GM19324 (cell line): ENCODE data around the gene TLE4.

Source experiments
- ATAC-seq: cut with Tn5 transposase; IDR thresholded peaks from one replicate; pipeline ENCODE4 v1.9.1; 2021; ENCODE audit warnings: mild to moderate bottlenecking, moderate library complexity; ENCODE audit not compliant: unreplicated experiment, low FRiP score

The TLE4 gene

DNA sequence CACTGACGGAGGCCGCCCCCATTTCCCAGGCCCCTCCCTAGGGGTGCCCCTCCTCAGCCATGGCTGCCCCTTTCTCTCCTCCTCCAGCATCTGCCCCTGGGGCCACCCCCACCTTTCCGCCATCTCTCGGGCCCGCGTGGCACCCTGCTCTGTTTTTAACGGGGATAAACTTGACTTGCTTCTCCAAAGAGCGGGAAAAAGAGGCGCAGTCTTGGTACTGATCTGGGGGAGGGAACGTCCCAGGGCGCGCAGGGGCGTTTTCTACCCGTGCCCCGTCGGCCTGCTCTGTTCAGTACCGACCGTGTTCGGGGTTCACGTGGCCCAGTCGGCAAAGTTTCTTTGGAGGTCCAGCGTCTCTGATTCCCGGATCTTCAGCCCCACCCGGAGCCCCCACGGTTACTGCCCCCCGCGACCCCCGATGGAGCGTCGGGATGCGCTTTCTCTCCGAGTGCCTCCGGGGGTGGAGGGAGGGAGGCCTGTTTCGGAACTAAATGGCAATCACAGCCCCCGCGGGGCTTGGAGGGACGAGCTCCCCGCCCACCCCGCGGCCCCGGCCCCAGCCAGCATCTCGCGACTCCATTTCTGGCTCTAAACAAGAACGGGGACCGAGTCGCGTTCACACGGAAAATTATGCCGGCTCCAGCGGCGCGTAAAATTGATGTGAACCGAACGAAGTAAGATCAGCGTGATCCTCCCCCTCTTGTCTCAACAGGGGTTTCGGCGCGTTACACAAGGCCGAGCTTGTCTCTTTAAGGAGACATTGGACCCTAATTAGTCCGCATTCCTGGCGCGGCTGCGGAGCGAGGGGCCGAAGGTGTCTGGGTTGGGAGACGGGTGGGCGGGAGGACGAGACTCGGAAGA lies 1.1 kb upstream of the TLE4 start:
- no peak for ATAC-seq

DNA sequence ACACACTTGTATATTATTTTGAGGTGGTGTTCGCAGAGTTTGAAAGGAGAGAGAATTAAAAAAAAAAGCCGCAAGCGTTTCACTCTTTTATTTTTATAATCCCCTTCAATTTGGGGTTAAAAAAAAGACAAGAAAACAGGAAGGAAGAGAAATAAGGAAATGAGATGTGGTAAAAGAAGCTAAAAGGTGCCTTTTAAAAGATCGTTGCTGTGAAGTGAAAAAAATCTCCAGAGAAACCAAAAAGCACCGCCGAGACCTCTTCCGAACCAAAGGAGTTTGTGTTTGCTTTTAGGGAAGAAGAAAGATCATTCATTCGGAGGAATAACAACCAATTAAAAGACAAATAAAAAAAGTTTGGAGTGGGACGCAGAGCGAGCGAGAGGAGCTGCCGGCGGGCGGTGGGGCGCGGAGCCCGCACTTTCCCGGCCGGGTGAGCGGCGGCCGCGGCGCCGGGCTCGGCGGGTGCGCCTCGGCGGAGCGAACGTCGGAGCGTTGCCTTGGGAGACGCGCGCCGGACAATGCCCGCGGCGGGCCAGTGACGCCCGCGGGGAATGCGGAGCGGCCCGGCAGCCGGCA lies 355 bp downstream of the TLE4 start:
- no peak for ATAC-seq

DNA sequence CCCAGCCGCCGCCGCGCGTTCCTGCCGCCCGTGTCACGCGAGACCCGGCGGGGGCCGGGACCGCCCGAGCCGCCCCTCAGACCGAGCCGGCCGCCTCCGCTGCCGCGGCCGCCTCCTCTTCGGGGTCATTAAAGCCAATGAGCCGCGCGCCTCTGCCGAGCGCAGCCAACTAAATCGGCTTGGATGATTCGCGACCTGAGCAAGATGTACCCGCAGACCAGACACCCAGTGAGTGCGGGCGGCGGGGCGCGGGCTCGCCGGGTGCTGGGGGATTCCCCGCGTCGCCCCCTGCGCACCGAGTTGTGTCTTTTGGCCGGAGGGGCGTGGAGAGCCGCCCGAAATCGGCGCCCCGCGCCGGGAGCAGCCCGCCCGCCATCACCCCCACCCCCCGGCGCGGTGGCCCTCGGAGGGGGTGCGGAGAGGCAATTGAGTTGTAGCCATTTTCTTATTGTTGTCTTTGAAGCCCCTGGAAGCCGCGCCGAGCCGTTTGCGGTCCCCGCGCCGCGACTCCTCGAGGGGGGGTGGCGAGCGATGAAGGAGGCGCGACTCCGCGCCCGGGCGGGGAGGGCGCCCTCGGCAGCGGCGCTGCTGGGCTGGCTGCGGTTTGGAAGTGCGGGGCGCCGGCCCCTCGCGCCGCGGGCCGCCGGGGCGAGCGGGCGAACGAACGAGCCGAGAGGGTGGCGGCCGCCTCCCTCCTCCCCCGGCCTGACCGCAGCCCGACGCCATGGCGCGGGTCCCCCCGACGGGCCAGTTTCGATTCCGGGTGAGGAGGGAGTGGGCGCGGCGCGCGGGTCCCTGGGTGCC lies 1.0 kb downstream of the TLE4 start:
- no peak for ATAC-seq

DNA sequence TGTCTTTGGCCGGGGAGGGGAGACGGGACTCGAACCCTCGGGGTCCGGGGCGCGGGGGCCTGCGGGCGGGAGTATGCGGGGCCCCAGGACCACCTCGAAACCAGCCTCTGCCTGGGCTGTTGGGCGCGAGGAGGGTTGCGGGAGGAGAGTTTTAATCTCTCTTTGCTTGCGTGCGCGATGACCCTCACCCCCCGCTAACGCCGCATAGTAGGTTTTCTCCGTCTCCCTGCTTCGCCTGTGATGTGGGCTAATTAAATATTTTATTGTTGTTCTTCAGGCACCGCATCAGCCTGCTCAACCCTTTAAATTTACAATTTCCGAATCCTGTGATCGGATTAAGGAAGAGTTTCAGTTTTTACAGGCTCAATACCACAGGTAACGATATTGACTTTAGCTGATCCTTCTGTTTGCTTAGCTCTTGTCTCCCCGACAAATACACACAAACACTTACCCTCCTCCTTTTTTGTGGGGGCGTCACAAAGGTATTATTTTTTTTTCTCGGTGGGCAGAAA lies 1.7 kb downstream of the TLE4 start:
- ATAC-seq: no peak

DNA sequence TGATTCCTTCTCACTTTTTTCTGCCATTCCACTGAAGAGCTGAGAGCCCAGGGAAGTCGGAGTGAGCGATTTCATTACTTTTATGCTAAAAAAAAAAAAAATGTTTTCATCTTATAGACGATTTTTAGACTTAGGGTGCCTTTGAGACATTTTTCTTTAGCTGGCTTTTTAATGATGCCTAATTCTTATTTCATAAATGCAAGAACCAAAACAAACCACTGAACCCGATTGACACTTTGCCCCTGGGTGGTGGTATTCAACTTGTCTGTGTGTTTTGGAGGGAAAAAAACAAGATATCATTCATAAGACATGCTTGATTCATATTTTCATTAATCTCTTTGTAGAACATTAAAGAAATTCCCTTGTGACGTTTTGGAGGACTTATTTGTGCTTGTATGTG lies 2.4 kb downstream of the TLE4 start:
- ATAC-seq: no peak

DNA sequence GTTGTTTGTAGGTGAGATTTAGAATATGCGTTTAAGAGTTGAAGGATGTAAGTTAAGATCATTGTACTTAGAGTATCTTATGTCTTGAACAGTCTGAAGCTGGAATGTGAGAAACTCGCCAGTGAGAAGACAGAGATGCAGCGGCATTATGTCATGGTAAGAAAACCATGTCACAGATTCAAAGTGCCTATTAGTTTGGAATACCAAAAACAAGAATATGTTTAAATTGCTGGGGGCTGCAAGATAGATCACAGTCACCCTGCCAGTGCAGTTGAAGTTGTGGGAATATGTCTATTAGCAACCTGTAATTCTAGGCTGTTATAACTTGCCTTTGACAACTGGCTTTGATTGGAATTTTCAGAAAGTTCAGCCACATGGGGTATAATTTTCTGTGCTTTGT lies 3.0 kb downstream of the TLE4 start:
- ATAC-seq: no peak

DNA sequence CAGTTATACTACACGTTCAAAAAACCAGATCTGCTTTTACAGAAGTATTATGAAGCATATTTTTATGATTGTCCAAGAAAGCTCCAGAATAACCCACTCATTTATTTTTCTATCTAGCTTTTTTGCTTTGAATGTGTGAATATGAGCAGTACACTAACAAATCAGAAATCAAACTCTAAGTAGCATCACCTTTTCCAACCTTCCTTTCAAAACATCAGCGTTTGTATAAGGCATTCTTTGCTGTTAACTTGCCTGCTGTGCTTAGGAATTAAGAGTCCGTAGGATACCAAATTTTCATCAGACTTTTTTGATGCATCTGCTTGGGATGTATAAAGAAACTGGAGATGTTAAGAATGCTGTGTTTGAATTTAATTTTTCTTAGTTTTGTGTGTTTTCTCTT lies 3.8 kb downstream of the TLE4 start:
- ATAC-seq: no peak

DNA sequence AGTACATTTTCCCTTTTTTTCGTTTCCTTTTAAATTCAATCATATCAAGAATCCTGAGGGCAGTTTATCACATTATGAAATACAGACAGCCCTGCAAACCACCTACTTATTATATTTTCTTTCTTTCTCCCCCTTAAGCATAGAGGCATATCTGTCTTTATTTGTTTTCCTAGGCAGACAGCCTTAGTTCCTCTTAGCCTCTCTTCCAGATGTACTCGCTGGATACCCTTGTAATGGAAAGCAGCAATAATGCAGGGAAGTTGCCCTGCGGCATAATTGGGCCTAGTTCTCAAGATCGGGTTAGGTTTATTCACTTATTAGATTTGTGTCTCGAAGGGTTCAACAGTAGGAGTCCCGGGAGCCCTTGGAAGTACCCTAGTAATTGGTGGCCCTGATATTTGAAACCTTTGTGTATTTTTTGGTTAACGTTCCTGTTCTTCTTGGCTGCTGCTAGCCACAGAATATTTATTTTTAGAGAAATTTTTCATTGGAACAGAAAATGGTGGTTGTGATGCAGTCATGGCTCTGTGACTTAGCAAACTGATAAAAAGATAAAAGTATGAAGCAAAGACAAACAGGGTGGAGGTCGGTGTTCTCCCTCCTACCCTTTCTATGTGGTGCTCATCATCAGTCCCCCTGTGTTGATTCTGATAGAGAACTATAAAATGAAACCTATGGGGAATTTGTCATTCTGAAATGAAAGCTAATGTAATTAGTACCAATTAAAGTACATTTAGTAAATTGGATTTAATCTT lies 6.4 kb downstream of the TLE4 start:
- ATAC-seq: no peak

DNA sequence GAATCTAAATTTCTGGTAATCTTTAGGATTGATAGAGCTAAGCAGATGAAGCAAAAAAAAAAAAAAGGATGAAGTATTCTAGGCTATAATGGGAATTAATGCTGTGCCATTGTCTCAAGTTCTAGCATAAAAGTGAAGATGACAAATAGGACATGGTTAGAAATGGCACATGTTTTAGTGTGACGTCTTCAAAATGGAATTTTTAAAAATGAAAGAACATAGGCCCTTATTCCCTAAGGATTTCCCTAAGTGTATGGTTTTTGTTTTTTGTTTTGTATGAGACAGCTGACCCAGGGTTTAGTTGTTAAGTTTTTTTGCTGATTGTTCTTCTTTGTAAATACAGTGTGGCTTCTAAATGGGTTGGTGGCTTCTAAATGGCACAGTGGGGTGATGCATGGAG lies 7.1 kb downstream of the TLE4 start:
- no peak for ATAC-seq

DNA sequence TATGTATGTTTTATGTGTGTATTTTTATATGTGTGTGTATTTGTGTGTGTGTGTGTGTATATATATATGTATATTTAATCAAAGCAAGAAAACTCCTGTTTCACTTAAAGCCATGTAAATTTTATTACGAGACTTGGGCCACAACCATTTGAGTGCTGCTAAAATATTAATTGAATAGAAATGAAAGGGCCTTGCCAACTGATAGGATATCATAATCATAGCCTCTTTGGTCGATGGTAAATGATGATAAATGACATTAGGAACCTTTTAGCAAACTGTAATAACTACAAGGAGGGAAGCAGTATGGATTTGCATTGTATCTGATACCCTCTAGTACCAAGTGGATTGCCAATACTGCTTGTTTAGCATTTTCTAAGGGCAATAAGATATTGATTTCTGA lies 7.9 kb downstream of the TLE4 start:
- no peak for ATAC-seq

DNA sequence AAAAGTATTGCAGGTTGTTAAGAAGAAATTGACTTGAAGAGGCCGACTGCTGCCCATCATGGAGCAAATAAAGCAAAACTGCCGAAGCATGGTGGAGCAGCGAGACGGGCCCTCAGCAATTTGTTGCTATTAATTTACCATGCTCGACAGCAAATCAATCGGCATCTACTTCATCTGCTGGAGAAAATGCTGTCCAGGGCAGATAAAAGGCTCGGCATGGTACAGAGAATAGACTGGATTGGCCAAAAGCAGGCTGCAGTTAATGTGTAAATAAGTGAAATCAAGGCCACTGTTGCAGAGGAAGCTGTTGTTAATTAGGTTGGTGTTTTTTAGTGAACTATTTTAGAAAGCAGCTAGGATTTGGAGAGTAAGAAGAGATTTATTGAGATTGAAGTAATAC lies 8.3 kb downstream of the TLE4 start:
- ATAC-seq: no peak

DNA sequence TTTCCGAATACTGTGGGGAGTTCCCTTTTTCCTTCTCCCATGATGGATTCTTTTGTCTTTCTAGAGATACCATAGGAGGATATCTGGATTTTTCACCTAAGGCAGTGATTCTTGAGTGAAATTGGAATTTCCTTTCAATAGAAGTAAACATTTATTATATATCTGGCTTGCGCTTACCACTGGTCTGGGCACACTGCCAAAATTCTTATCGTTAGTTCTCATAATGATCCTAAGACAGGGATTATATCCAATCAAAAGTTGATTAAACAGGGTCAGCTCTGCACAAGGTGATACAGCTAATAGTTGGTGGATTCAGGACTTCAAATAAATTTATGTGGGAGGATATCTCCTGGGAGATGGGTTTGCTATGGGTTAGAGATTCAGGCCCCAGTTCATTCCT lies 9.6 kb downstream of the TLE4 start:
- ATAC-seq: no peak

DNA sequence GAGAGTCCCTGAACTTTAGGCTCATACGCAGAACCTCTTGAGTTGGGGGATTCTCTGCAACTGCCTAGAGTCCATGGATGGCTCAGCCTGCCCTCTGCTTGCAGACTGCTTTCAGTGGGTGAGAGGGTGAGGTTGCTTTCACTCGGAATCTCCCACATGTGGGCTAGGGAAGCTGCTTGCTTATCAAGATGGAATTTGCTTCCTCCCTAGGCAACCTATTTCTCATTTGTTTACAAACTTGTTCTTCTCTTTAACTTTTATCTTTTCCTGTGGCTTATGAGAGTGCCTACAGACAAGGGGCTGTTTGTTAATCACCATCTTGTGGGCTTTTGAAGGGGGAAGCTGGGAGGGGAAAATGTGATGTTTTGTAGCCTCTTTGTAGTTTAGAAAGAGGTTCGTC lies 10.0 kb downstream of the TLE4 start:
- no peak for ATAC-seq

DNA sequence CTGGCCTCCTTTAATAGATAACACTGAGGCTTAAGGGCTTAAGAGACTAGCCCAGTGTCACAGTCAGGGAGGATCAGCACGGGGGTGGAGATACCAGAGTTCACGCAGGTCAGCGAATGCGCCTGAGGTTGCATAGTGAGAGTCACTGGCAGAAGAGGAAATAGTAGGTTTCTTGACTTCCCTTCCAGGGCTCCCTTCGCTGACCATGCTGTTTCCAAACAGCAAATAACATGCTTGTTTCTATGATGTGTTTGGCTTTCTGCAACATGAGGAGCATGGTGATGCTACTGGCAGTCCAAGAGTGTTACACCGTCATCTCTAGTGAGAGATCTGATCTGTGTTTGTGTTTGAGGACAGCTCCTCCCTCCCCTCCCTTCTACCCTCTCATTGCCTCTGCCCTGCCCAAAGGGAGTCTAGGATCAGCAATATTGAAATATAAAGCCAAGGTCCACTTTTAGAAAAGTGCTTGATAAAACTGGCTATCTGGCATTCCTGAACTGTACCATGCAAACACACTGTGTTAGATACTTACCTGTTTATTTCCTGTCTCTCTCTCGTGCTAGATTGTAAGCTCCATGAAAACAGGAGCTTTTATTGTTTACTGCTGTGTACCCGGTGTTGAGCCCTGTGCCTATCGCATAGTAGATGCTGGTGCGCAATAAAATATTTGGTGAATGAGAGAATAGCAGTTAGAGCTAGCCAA lies 12.3 kb downstream of the TLE4 start:
- ATAC-seq: no peak

DNA sequence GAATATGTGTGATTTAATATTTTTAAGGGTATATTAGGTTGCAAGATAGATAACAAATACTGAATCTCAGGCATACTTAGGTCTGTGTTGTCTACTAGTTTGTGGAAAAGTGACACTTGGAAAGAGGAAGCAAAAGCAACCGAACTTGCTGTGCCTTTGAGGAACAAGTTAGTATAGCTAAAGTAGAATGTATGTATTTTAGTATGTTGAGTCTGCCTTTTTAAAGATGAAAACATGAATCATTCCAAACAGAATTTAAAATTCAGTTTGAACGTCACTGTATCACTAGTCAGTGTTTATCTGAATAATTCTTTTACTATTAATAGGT lies 12.9 kb downstream of the TLE4 start:
- ATAC-seq: no peak

DNA sequence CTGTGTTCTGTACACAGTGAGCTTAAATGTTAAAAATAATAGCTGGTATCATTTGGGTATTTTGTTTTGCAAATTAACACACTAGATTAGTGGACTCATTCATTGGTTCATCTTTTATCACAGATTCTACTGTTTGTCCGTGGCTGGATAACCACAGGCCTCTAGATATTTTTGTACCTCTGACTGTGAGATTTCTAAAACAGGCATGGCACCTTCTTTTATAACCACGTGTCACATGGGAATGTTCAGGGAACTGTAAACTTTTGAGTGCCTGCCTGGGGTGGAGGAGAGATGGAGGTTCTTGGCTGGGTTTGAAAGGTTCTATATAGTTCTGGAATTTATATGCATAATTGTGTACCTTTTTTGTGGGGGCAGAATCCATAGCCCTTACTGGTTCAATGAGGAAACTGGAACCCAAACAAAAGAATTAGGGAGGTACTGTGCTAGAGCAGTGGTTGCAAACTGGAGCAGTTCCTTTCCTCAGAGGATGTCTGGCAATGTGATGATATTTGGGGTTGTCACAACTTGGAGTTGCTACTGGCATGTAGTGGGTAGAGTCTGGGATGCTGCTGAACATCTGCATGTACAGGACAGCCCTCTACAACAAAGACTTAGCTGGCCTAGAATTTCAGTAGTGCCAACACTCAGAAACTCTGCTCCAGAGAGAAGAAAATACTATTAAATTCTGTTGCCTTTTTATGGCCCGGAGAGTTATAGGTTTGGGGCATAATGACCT lies 16.9 kb downstream of the TLE4 start:
- ATAC-seq: no peak

DNA sequence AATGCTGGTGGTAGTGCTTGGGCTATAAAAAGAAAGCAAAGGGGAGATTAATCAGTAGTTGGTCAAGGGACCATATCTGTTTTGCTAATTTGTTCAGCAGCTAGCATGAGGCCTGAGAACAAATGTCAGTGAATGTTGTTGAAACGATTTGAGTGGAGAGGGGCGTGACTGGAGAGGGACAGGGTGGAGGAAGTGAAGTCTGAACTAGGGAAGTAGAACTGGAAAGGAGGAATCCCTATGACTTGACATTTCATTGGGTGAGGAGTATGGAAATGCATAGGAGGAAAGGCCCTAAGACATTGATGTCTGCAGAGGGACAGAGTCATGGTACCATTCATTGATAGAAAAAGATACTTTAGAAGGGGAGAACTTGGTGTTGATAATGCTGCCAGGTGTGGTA lies 19.7 kb downstream of the TLE4 start:
- no peak for ATAC-seq

DNA sequence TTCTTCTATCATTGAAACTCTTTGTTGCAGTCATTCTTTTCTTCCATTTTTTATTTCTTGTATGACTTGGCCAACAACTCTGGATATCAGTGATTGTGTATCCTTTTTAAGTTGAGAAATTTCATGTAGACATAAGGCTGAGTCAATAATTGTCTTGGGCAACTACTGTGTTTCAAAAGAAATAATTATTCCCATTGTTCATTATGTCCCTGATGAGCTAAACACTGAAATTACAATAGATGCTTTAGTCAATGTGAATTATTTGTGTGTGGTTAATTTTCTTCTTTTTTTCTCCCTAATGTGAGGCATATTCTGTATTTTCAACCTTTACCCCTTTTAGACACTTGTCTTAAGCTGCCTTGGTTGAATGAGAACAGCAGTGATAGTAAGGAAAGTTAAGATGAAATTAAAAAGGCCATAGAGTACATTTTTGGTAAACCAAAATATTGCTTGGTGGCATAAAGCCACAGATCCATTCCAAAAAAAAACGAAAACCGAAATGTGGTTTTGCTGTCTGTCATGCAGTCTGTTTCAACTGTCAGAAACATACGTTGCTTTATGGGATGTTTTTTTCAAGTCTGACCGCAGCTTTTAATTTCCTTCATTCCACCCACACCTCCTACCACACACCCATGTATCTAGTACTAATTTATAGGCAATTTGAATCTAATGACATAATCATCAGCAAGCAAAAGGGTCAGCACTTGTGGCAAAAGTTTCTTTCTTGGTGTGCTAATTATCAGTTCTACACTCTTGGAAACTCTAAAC lies 21.1 kb downstream of the TLE4 start:
- ATAC-seq: no peak
